SK-N-SH (cell line): ENCODE results near the gene KCND3. TPM values are rescaled to one million over a fixed set of nuclear protein-coding genes. Genes with fewer than 3 reads are reported as not detected.

Source experiments
- CTCF ChIA-PET: fragments of 300-600, 350-600 bp; formaldehyde crosslinking; extraction: SDS; loops from one replicate; lab custom pipeline; 2021; lab: Yijun Ruan, JAX
- POLR2A ChIA-PET: fragments of 350-600 bp; sonication (Branson Sonifier 250); formaldehyde crosslinking; extraction: SDS; loops from one replicate; lab custom pipeline; 2020; ENCODE audit warnings: antibody characterized with exemption, inconsistent platforms; lab: Yijun Ruan, JAX
- DNase-seq: peaks from one replicate; pipeline ENCODE4 v3.0.0; 2012
- H2AFZ ChIP-seq: fragments of 200-600 bp; sonication (generic); 2 replicates; pipeline ENCODE4 v1.8.1; 2016; ENCODE audit warnings: antibody characterized with exemption, mild to moderate bottlenecking, low read depth
- H3F3A ChIP-seq: fragments of 200-600 bp; sonication (generic); replicated peaks from 2 replicates; pipeline ENCODE3; 2016; ENCODE audit warnings: antibody characterized with exemption, mild to moderate bottlenecking; ENCODE audit not compliant: insufficient read depth
- H3K27ac ChIP-seq, 2 experiments: fragments of 200-500 bp in 1 of 2; fragments of 200-600 bp in 1 of 2; sonication (Bioruptor generic) in 1 of 2; sonication (generic), shearing (Covaris generic) in 1 of 2; 2 replicates each; pipeline versions ENCODE4 v1.5.1 to v1.6.1; 2014 to 2016; ENCODE audit warnings: low read depth in 2 of 2, inconsistent platforms in 1 of 2, low read length in 1 of 2, mild to moderate bottlenecking in 1 of 2, mixed read lengths in 1 of 2
- H3K27me3 ChIP-seq: fragments of 200-600 bp; sonication (generic), shearing (Covaris generic); 2 replicates; pipeline ENCODE4 v1.6.1; 2016; ENCODE audit warnings: mixed run types; ENCODE audit not compliant: insufficient read depth
- H3K36me3 ChIP-seq, 2 experiments: fragments of 200-500 bp in 1 of 2; fragments of 200-600 bp in 1 of 2; sonication (Bioruptor generic) in 1 of 2; sonication (generic) in 1 of 2; replicated peaks in 1 of 2; 2 replicates each; pipeline versions ENCODE3 to v1.5.1; 2014 to 2016; ENCODE audit warnings: low read length in 1 of 2, mild to moderate bottlenecking in 1 of 2; ENCODE audit not compliant: insufficient read depth in 2 of 2, control insufficient read depth in 1 of 2
- H3K4me1 ChIP-seq, 2 experiments: fragments of 200-500 bp in 1 of 2; fragments of 200-600 bp in 1 of 2; sonication (Bioruptor generic) in 1 of 2; sonication (generic), shearing (Covaris generic) in 1 of 2; 2 replicates each; pipeline versions ENCODE4 v1.5.1 to v1.6.1; 2014 to 2016; ENCODE audit warnings: low read depth in 1 of 2, low read length in 1 of 2, mixed run types in 1 of 2; ENCODE audit not compliant: insufficient read depth in 2 of 2, control insufficient read depth in 1 of 2
- H3K4me2 ChIP-seq: fragments of 200-600 bp; sonication (generic), shearing (Covaris generic); 2 replicates; pipeline ENCODE4 v1.6.1; 2017; ENCODE audit warnings: mixed run types
- H3K4me3 ChIP-seq, 2 experiments: fragments of 200-500 bp in 1 of 2; fragments of 200-600 bp in 1 of 2; sonication (Bioruptor generic) in 1 of 2; sonication (generic), shearing (Covaris generic) in 1 of 2; 2 replicates each; pipeline versions ENCODE4 v1.5.1 to v1.8.1; 2014 to 2016; ENCODE audit warnings: low read depth in 2 of 2, inconsistent platforms in 1 of 2, low read length in 1 of 2, mild to moderate bottlenecking in 1 of 2, mixed read lengths in 1 of 2, moderate library complexity in 1 of 2
- H3K79me2 ChIP-seq: fragments of 200-600 bp; sonication (generic); 2 replicates; pipeline ENCODE4 v1.8.1; 2017; ENCODE audit warnings: mild to moderate bottlenecking; ENCODE audit not compliant: insufficient read depth
- H3K9ac ChIP-seq: fragments of 200-600 bp; sonication (generic); 2 replicates; pipeline ENCODE4 v1.6.1; 2017; ENCODE audit warnings: mixed run types
- H3K9me2 ChIP-seq: fragments of 200-600 bp; sonication (generic); 2 replicates; pipeline ENCODE4 v1.6.1; 2017; ENCODE audit warnings: mixed run types
- H3K9me3 ChIP-seq: fragments of 200-600 bp; sonication (generic); 2 replicates; pipeline ENCODE4 v1.6.1; 2017; ENCODE audit warnings: mixed run types, mild to moderate bottlenecking, moderate library complexity
- H4K20me1 ChIP-seq: fragments of 200-600 bp; sonication (generic); 2 replicates; pipeline ENCODE4 v1.6.1; 2017; ENCODE audit warnings: mild to moderate bottlenecking, mixed run types; ENCODE audit not compliant: insufficient read depth
- CTCF ChIP-seq: fragments of 200-600 bp; sonication (generic); IDR thresholded peaks from 2 replicates; pipeline ENCODE4 v1.6.1; 2017; ENCODE audit warnings: antibody characterized with exemption, mild to moderate bottlenecking, moderate library complexity
- ELF1 ChIP-seq: IDR thresholded peaks from 2 replicates; pipeline ENCODE4 v1.4.0; 2012
- FOSL2 ChIP-seq: IDR thresholded peaks from 2 replicates; pipeline ENCODE4 v1.4.0; 2012; ENCODE audit warnings: low read depth, mild to moderate bottlenecking, moderate library complexity, borderline replicate concordance
- FOXM1 ChIP-seq: IDR thresholded peaks from 2 replicates; pipeline ENCODE4 v1.4.0; 2012; ENCODE audit warnings: low read depth, mild to moderate bottlenecking
- JUND ChIP-seq: IDR thresholded peaks from 2 replicates; pipeline ENCODE4 v1.4.0; 2012
- RAD21 ChIP-seq: IDR thresholded peaks from 2 replicates; pipeline ENCODE4 v1.6.1; 2012; ENCODE audit warnings: mild to moderate bottlenecking, low read length
- RCOR1 ChIP-seq: fragments of 150-350 bp; IDR thresholded peaks from 2 replicates; pipeline ENCODE4 v1.6.1; 2017; ENCODE audit warnings: antibody characterized with exemption, low read length
- RFX5 ChIP-seq: IDR thresholded peaks from 2 replicates; pipeline ENCODE4 v1.6.1; 2012; ENCODE audit warnings: mild to moderate bottlenecking, improper control_type of control experiment, low read length
- RXRA ChIP-seq: IDR thresholded peaks from 2 replicates; pipeline ENCODE4 v1.4.0; 2012; ENCODE audit warnings: low read depth, mild to moderate bottlenecking, borderline replicate concordance
- SMC3 ChIP-seq: IDR thresholded peaks from 2 replicates; pipeline ENCODE4 v1.6.1; 2012; ENCODE audit warnings: low read depth, low read length, improper control_type of control experiment
- TCF12 ChIP-seq: IDR thresholded peaks from 2 replicates; pipeline ENCODE4 v1.4.0; 2012
- YY1 ChIP-seq: IDR thresholded peaks from 2 replicates; pipeline ENCODE4 v1.4.0; 2012; ENCODE audit warnings: low read depth, mild to moderate bottlenecking
- WGBS: methylation state at CpG from one replicate; pipeline ENCODE4 v1.1.6; 2017; ENCODE audit warnings: low lambda C conversion rate; 5-methylcytosine and 5-hydroxymethylcytosine counted together
- polyA plus RNA-seq, 3 experiments: library from polyadenylated mRNA; depleted of rRNA; stranded (reverse); fragments of >200 nt; gene quantifications; 2 replicates each; pipeline ENCODE4 v1.2.3, GENCODE V29; 2012
- TF ChIP-seq, protein P1 (sequence below): IDR thresholded peaks from 2 replicates; pipeline ENCODE4; 2012
- TF ChIP-seq, protein P2 (sequence below): IDR thresholded peaks from 2 replicates; pipeline ENCODE4 v1.4.0; 2012; ENCODE audit warnings: low read depth, borderline replicate concordance

Gene KCND3
- polyA plus RNA-seq, 1 of the 3 experiments (the other 2 are of a cell fraction) = not detected

DNA sequence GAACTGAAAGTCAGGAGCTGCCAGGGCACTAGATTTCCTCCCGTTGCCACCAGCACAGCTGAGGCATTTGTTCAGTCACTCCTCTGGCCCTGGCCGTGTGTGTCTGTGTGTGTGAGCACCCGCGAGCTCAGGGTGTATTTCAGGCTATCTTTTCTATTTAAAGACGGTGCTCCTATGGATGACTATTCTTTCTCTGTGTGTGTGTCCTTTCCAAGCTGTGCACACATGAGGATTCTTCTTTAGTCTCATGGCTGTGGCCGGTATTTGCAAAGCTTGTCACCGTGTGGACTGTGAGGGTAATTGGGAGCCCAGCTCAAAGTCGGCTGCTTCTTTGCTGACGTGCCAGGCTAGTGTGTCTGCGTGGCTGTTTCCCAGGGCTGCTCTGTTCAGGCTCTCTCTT is 3.0 kb upstream of the KCND3 start:
- no peaks in the 10 kb centered on the region for H3K9me2 ChIP-seq
- peaks cover 44% of the 10 kb centered on the region for H3K27me3 ChIP-seq
- DNase-seq = no peak
- no peak for TF ChIP-seq JUND
- TF ChIP-seq ELF1 = no peak
- no peak for TF ChIP-seq SMC3
- no peak for TF ChIP-seq RCOR1
- no peak for TF ChIP-seq TCF12
- TF ChIP-seq, protein P1, sequence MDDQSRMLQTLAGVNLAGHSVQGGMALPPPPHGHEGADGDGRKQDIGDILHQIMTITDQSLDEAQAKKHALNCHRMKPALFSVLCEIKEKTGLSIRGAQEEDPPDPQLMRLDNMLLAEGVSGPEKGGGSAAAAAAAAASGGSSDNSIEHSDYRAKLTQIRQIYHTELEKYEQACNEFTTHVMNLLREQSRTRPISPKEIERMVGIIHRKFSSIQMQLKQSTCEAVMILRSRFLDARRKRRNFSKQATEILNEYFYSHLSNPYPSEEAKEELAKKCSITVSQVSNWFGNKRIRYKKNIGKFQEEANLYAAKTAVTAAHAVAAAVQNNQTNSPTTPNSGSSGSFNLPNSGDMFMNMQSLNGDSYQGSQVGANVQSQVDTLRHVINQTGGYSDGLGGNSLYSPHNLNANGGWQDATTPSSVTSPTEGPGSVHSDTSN = no peak
- no peak for TF ChIP-seq YY1
- TF ChIP-seq RAD21 = no peak
- TF ChIP-seq, protein P2, sequence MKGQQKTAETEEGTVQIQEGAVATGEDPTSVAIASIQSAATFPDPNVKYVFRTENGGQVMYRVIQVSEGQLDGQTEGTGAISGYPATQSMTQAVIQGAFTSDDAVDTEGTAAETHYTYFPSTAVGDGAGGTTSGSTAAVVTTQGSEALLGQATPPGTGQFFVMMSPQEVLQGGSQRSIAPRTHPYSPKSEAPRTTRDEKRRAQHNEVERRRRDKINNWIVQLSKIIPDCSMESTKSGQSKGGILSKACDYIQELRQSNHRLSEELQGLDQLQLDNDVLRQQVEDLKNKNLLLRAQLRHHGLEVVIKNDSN = no peak
- no peak for TF ChIP-seq RFX5
- TF ChIP-seq RXRA = no peak
- no peak for TF ChIP-seq FOXM1
- no peak for TF ChIP-seq FOSL2
- no peaks in the 10 kb centered on the region for H3K79me2 ChIP-seq
- H2AFZ ChIP-seq = no peak overlapping the region
- ChIA-PET POLR2A (no interaction called here), CTCF (interaction anchor here (0.8 to 2.6 kb wide), 9 partner anchors 12 to 226 kb away, joined by 3 to 9 read pairs (median 3); no protein-coding TSS in a partner anchor)
- no peak overlapping the region for H3K9ac ChIP-seq
- no peak overlapping the region for H3K27ac ChIP-seq
- H3K4me3 ChIP-seq = no peak overlapping the region
- H3K4me2 ChIP-seq = no peak overlapping the region
- H3K4me1 ChIP-seq = peaks cover 0 to 7% of the 10 kb centered on the region in 2 experiments; a peak in 2 of 4 replicates
- no peaks in the 10 kb centered on the region for H4K20me1 ChIP-seq
- H3F3A ChIP-seq = no peaks in the 10 kb centered on the region
- H3K9me3 ChIP-seq = no peaks in the 10 kb centered on the region
- WGBS = 53% methylated on average over 8 of the region's 10 CpGs
- no peaks in the 10 kb centered on the region for H3K36me3 ChIP-seq

- no peaks in the 10 kb centered on the region for H3F3A ChIP-seq
- peaks cover 0 to 7% of the 10 kb centered on the region in 2 experiments; a peak in 2 of 4 replicates for H3K4me1 ChIP-seq
- peak; percentile 48 for TF ChIP-seq RAD21
- no peak; the same call in 1 of the 2 replicates for TF ChIP-seq SMC3
- peak; percentile 31 for TF ChIP-seq CTCF
- H3K36me3 ChIP-seq = no peaks in the 10 kb centered on the region
- DNase-seq = peak; percentile 69
- H4K20me1 ChIP-seq = no peaks in the 10 kb centered on the region
- H3K4me2 ChIP-seq = no peak overlapping the region
- no peaks in the 10 kb centered on the region for H3K9me3 ChIP-seq
- H3K79me2 ChIP-seq = no peaks in the 10 kb centered on the region
- H3K9ac ChIP-seq = no peak overlapping the region
- no peaks in the 10 kb centered on the region for H3K9me2 ChIP-seq
- CTCF ChIA-PET = interaction anchor here (0.6 to 2.6 kb wide), 15 partner anchors 10 to 509 kb away, joined by 3 to 9 read pairs (median 3); no protein-coding TSS in a partner anchor
- POLR2A ChIA-PET = no interaction called here
- no peak overlapping the region for H3K27ac ChIP-seq
- peaks cover 56% of the 10 kb centered on the region for H3K27me3 ChIP-seq
- 7% methylated on average over 9 of the region's 37 CpGs for WGBS
- no peak overlapping the region for H2AFZ ChIP-seq
- peak overlapping the region in 1 of 2 experiments; percentile 7; a peak in 1 of 4 replicates for H3K4me3 ChIP-seq
These were observed 1.6 kb upstream of the KCND3 start for GRCh38 chr1:111990878-111991718.
